H9 (cell line): ENCODE results near the gene PABPN1. TPM values are rescaled to one million over a fixed set of nuclear protein-coding genes. Genes with fewer than 3 reads are reported as not detected.

Source experiments
- DNase-seq: peaks from one replicate; pipeline ENCODE4 v3.0.0-alpha.2; 2017
- H2AFZ ChIP-seq: one replicate; pipeline ENCODE4 v1.6.1; 2013; ENCODE audit warnings: mild to moderate bottlenecking, low read length, control low read depth, moderate library complexity
- H2AK5ac ChIP-seq: 2 replicates; pipeline ENCODE4 v1.6.1; 2013; ENCODE audit warnings: low read length, control low read depth, mixed read lengths; ENCODE audit not compliant: insufficient read length
- H2BK120ac ChIP-seq: one replicate; pipeline ENCODE4 v1.6.1; 2013; ENCODE audit warnings: low read depth, mild to moderate bottlenecking, low read length, control low read depth, inconsistent platforms; ENCODE audit not compliant: poor library complexity, severe bottlenecking
- H2BK12ac ChIP-seq: 2 replicates; pipeline ENCODE4 v1.6.1; 2013; ENCODE audit warnings: low read length, control low read depth, mixed read lengths, low read depth; ENCODE audit not compliant: insufficient read length
- H2BK15ac ChIP-seq: 2 replicates; pipeline ENCODE4 v1.6.1; 2013; ENCODE audit warnings: low read depth, low read length, control low read depth
- H2BK20ac ChIP-seq: one replicate; pipeline ENCODE4 v1.6.1; 2013; ENCODE audit warnings: low read depth, mild to moderate bottlenecking, low read length, control low read depth, inconsistent platforms; ENCODE audit not compliant: poor library complexity, severe bottlenecking
- H2BK5ac ChIP-seq: 2 replicates; pipeline ENCODE4 v1.6.1; 2013; ENCODE audit warnings: low read length, control low read depth, mixed read lengths; ENCODE audit not compliant: insufficient read length
- H3K14ac ChIP-seq: 2 replicates; pipeline ENCODE4 v1.6.1; 2013; ENCODE audit warnings: low read length, control low read depth; ENCODE audit not compliant: insufficient read depth
- H3K18ac ChIP-seq: 2 replicates; pipeline ENCODE4 v1.6.1; 2013; ENCODE audit warnings: low read depth, mild to moderate bottlenecking, mixed read lengths, low read length, control low read depth; ENCODE audit not compliant: insufficient read length
- H3K23ac ChIP-seq: 2 replicates; pipeline ENCODE4 v1.6.1; 2013; ENCODE audit warnings: low read length, control low read depth, mixed read lengths, low read depth; ENCODE audit not compliant: insufficient read length
- H3K23me2 ChIP-seq: 2 replicates; pipeline ENCODE4 v1.6.1; 2013; ENCODE audit warnings: low read depth, mild to moderate bottlenecking, mixed read lengths, low read length, control low read depth; ENCODE audit not compliant: insufficient read length, poor library complexity, severe bottlenecking
- H3K27ac ChIP-seq: 2 replicates; pipeline ENCODE4 v1.5.1; 2013; ENCODE audit warnings: low read length, control low read depth, mixed read lengths, low read depth; ENCODE audit not compliant: insufficient read length
- H3K27me3 ChIP-seq: 2 replicates; pipeline ENCODE4 v1.6.1; 2013; ENCODE audit warnings: low read length, control low read depth, inconsistent platforms; ENCODE audit not compliant: insufficient read depth
- H3K4ac ChIP-seq: 2 replicates; pipeline ENCODE4 v1.6.1; 2013; ENCODE audit warnings: low read depth, mild to moderate bottlenecking, control low read depth, inconsistent platforms, low read length, moderate library complexity
- H3K4me1 ChIP-seq: 2 replicates; pipeline ENCODE4 v1.6.1; 2013; ENCODE audit warnings: low read length, control low read depth, inconsistent platforms; ENCODE audit not compliant: insufficient read depth
- H3K4me2 ChIP-seq: 2 replicates; pipeline ENCODE4 v1.6.1; 2013; ENCODE audit warnings: low read length, control low read depth, mixed read lengths; ENCODE audit not compliant: insufficient read length, insufficient read depth
- H3K56ac ChIP-seq: 2 replicates; pipeline ENCODE4 v1.6.1; 2013; ENCODE audit warnings: low read depth, mild to moderate bottlenecking, mixed read lengths, low read length, control low read depth; ENCODE audit not compliant: insufficient read length
- H3K79me1 ChIP-seq: 2 replicates; pipeline ENCODE4 v1.6.1; 2013; ENCODE audit warnings: low read depth, mild to moderate bottlenecking, moderate library complexity, low read length, control low read depth, inconsistent platforms; ENCODE audit not compliant: insufficient read depth, poor library complexity, severe bottlenecking
- H3K79me2 ChIP-seq: 2 replicates; pipeline ENCODE4 v1.6.1; 2013; ENCODE audit warnings: low read length, control low read depth, inconsistent platforms; ENCODE audit not compliant: insufficient read depth
- H3K9ac ChIP-seq: 2 replicates; pipeline ENCODE4 v1.6.1; 2013; ENCODE audit warnings: low read length, control low read depth, mixed read lengths; ENCODE audit not compliant: insufficient read length; ENCODE audit errors: extremely low read depth
- H3K9me3 ChIP-seq: one replicate; pipeline ENCODE4 v1.6.1; 2013; ENCODE audit warnings: low read depth, low read length, inconsistent platforms; ENCODE audit not compliant: control insufficient read depth
- H3T11ph ChIP-seq: one replicate; pipeline ENCODE4 v1.6.1; 2013; ENCODE audit warnings: mild to moderate bottlenecking, low read length, control low read depth, inconsistent platforms
- H4K20me1 ChIP-seq: one replicate; pipeline ENCODE4 v1.6.1; 2013; ENCODE audit not compliant: control insufficient read depth, insufficient read length, insufficient read depth
- H4K5ac ChIP-seq: 2 replicates; pipeline ENCODE4 v1.6.1; 2013; ENCODE audit warnings: low read depth, mild to moderate bottlenecking, mixed read lengths, low read length, control low read depth; ENCODE audit not compliant: insufficient read length
- H4K8ac ChIP-seq: replicated peaks from 2 replicates; pipeline ENCODE4 v1.6.1; 2013; ENCODE audit warnings: low read length, control low read depth, mixed read lengths, low read depth; ENCODE audit not compliant: insufficient read length
- H4K91ac ChIP-seq: 2 replicates; pipeline ENCODE4 v1.6.1; 2013; ENCODE audit warnings: low read depth, mild to moderate bottlenecking, moderate library complexity, mixed read lengths, low read length, control low read depth; ENCODE audit not compliant: insufficient read length
- H3K27ac Mint-ChIP-seq, 3 experiments: 2 replicates in 2 of 3; 3 replicates in 1 of 3; pipeline ENCODE4 v1.8.0; 2020 to 2021; ENCODE audit warnings: mixed read lengths in 3 of 3, mild to moderate bottlenecking in 1 of 3, moderate library complexity in 1 of 3
- H3K27me3 Mint-ChIP-seq: 2 replicates; pipeline ENCODE4 v1.8.0; 2021; ENCODE audit warnings: low read depth, mild to moderate bottlenecking, moderate library complexity, mixed read lengths
- H3K36me3 Mint-ChIP-seq, 3 experiments: 2 replicates in 2 of 3; 3 replicates in 1 of 3; pipeline ENCODE4 v1.8.0; 2020 to 2021; ENCODE audit warnings: low read depth in 3 of 3, mixed read lengths in 3 of 3; ENCODE audit not compliant: insufficient read depth in 1 of 3
- H3K4me1 Mint-ChIP-seq, 2 experiments: 2 replicates each; pipeline ENCODE4 v1.8.0; 2020; ENCODE audit warnings: mixed read lengths in 2 of 2
- H3K4me3 Mint-ChIP-seq, 2 experiments: 2 replicates in 1 of 2; 3 replicates in 1 of 2; pipeline ENCODE4 v1.8.0; 2020 to 2021; ENCODE audit warnings: mild to moderate bottlenecking in 2 of 2, mixed read lengths in 2 of 2, moderate library complexity in 1 of 2
- H3K9me3 Mint-ChIP-seq, 2 experiments: 2 replicates in 1 of 2; 3 replicates in 1 of 2; pipeline ENCODE4 v1.8.0; 2020; ENCODE audit warnings: mild to moderate bottlenecking in 2 of 2, mixed read lengths in 2 of 2, moderate library complexity in 1 of 2
- WGBS: extraction: QIAGEN DNeasy Blood & Tissue Kit; methylation state at CpG from one replicate; pipeline ENCODE4 v1.1.7; 2013; ENCODE audit warnings: missing lambda C conversion rate, low lambda C conversion rate, mixed read lengths; ENCODE audit not compliant: insufficient read length; ENCODE audit errors: extremely low coverage; 5-methylcytosine and 5-hydroxymethylcytosine counted together
- total RNA-seq: library from RNA; stranded (reverse); gene quantifications from 2 replicates; pipeline ENCODE4 v1.2.1, GENCODE V29; 2021
- TF ChIP-seq, protein P1 (sequence below): fragments of 200-600 bp; sonication (generic); conservative IDR thresholded peaks from 3 replicates; pipeline ENCODE4 v1.8.0; 2021; ENCODE audit warnings: antibody characterized with exemption, mild to moderate bottlenecking

PABPN1 gene
- total RNA-seq, 1 experiment from 2014 or later: 333 TPM

DNA sequence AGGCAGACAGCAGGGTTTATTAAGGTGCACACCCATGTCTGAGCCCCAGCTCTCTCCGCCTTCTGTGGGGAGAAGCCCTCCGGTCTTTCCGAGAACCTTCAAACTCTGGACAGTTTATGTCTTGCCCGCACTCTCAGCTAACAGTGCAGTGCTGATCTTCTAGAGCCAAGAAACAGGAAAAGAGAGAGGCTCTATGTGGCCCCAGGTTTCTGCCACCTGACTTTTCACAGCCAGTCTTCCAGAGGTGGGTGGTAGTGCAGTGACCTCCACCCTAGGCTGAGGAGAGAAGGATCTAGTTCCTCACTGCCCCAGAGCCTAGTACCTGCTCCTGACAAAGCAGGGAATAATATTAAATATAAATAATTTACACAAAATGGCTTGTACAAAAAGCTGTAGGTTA lies 35.4 kb downstream of the PABPN1 start:
- TF ChIP-seq, protein P1, sequence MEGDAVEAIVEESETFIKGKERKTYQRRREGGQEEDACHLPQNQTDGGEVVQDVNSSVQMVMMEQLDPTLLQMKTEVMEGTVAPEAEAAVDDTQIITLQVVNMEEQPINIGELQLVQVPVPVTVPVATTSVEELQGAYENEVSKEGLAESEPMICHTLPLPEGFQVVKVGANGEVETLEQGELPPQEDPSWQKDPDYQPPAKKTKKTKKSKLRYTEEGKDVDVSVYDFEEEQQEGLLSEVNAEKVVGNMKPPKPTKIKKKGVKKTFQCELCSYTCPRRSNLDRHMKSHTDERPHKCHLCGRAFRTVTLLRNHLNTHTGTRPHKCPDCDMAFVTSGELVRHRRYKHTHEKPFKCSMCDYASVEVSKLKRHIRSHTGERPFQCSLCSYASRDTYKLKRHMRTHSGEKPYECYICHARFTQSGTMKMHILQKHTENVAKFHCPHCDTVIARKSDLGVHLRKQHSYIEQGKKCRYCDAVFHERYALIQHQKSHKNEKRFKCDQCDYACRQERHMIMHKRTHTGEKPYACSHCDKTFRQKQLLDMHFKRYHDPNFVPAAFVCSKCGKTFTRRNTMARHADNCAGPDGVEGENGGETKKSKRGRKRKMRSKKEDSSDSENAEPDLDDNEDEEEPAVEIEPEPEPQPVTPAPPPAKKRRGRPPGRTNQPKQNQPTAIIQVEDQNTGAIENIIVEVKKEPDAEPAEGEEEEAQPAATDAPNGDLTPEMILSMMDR: no peak
- Mint-ChIP-seq H3K4me3 (no peak overlapping the region), H3K27me3 (peaks cover 23% of the 10 kb centered on the region), H3K9me3 (no peaks in the 10 kb centered on the region), H3K4me1 (peaks cover 11 to 13% of the 10 kb centered on the region in 2 experiments), H3K36me3 (peaks cover 15 to 42% (median 35%) of the 10 kb centered on the region in 3 experiments), H3K27ac (no peak overlapping the region; a peak in 1 of 7 replicates)
- no peak overlapping the region for H4K5ac ChIP-seq
- no peak overlapping the region for H2BK120ac ChIP-seq
- H3K56ac ChIP-seq: no peak overlapping the region
- no peaks in the 10 kb centered on the region for H3K79me1 ChIP-seq
- H3K23me2 ChIP-seq: peaks cover 4% of the 10 kb centered on the region
- no peak overlapping the region for H3K14ac ChIP-seq
- no peaks in the 10 kb centered on the region for H3K9me3 ChIP-seq
- no peaks in the 10 kb centered on the region for H4K20me1 ChIP-seq
- H4K8ac ChIP-seq: no peak overlapping the region
- no peaks in the 10 kb centered on the region; the same call in 1 of the 2 replicates for H3K27me3 ChIP-seq
- H3K23ac ChIP-seq: no peak overlapping the region
- H4K91ac ChIP-seq: no peak overlapping the region
- no peak overlapping the region for H3K9ac ChIP-seq
- no peak overlapping the region for H2BK20ac ChIP-seq
- no peak overlapping the region for H2AFZ ChIP-seq
- H3K79me2 ChIP-seq: no peaks in the 10 kb centered on the region
- H2BK5ac ChIP-seq: no peak overlapping the region
- no peak overlapping the region for H3K4ac ChIP-seq
- no peak overlapping the region for H2BK15ac ChIP-seq
- no peak overlapping the region for H3T11ph ChIP-seq
- no peak overlapping the region for H3K18ac ChIP-seq
- H3K4me1 ChIP-seq: 0 out of 2 replicates have a peak, but pooled peaks cover 2% of the 10 kb centered on the region
- no peak overlapping the region for H2BK12ac ChIP-seq
- peak; percentile 13 for DNase-seq
- H3K4me2 ChIP-seq: no peak overlapping the region
- H2AK5ac ChIP-seq: no peak overlapping the region
- H3K27ac ChIP-seq: no peak overlapping the region
- no CpG with 5 or more reads among the region's 4 CpGs for WGBS
